Activated T-helper 1 cell treated with anti-CD3 and anti-CD28 coated beads, Interleukin-12 subunit alpha, Interleukin-12 subunit beta, Interleukin-2, Interleukin-4 antibody, amounts not matched to agents 30 ng/mL and 10 ng/mL and 1 ng/mL, durations not matched to agents 14 hours and 24 hours and 36 hours (primary cell): ENCODE results near the gene L1CAM. TPM values are rescaled to one million over a fixed set of nuclear protein-coding genes. Genes with fewer than 3 reads are reported as not detected.

Experiments
- DNase-seq: peaks from one replicate; pipeline ENCODE4 v3.0.0; 2021; ENCODE audit warnings: low spot score
- H3K27ac Mint-ChIP-seq: one replicate; pipeline ENCODE4 v1.8.0; 2021; ENCODE audit warnings: mild to moderate bottlenecking, mixed read lengths
- H3K27me3 Mint-ChIP-seq: one replicate; pipeline ENCODE4 v1.8.0; 2022; ENCODE audit warnings: mild to moderate bottlenecking, moderate library complexity, mixed read lengths; ENCODE audit not compliant: insufficient read depth
- H3K36me3 Mint-ChIP-seq: one replicate; pipeline ENCODE4 v1.8.0; 2021; ENCODE audit warnings: low read depth, mixed read lengths
- H3K4me1 Mint-ChIP-seq: one replicate; pipeline ENCODE4 v1.8.0; 2021; ENCODE audit warnings: low read depth, mixed read lengths
- H3K4me3 Mint-ChIP-seq: one replicate; pipeline ENCODE4 v1.8.0; 2021; ENCODE audit warnings: mild to moderate bottlenecking, moderate library complexity, mixed read lengths
- H3K9me3 Mint-ChIP-seq: one replicate; pipeline ENCODE4 v1.8.0; 2021; ENCODE audit warnings: mixed read lengths
- intact Hi-C: fragments of 100-400 bp; cut with micrococcal nuclease; formaldehyde crosslinking; loops from one replicate; pipeline ENCODE4 v1.15.1; 2024
- total RNA-seq: library from RNA; stranded (reverse); gene quantifications from 2 replicates; pipeline ENCODE4 v1.2.3, GENCODE V29; 2022

The L1CAM gene
- total RNA-seq = 1.7 and 3.3 TPM in 2 replicates

GRCh38 chrX:153885968-153886903 lies at the start of gene L1CAM:
Gene L1CAM (minus strand): TSS chrX:153886173. CDS start chrX:153875836, 10,337 bp downstream.
- no peaks in the 10 kb centered on the region for H3K36me3 Mint-ChIP-seq
- intact Hi-C loops = no loop called here
- no peaks in the 10 kb centered on the region for H3K9me3 Mint-ChIP-seq
- DNase-seq = no peak
- peaks cover 4% of the 10 kb centered on the region for H3K4me1 Mint-ChIP-seq
- peak within 1 kb of the TSS; percentile 61 for H3K4me3 Mint-ChIP-seq
- H3K27me3 Mint-ChIP-seq = peaks cover 20% of the 10 kb centered on the region
- no peak within 1 kb of the TSS for H3K27ac Mint-ChIP-seq

- Mint-ChIP-seq H3K4me3 (peak overlapping the region; percentile 78), H3K27ac (peak overlapping the region; percentile 52), H3K9me3 (no peaks in the 10 kb centered on the region), H3K4me1 (peaks cover 10% of the 10 kb centered on the region), H3K36me3 (peaks cover 5% of the 10 kb centered on the region), H3K27me3 (no peaks in the 10 kb centered on the region)
- intact Hi-C loops = loop anchor here (1.0 kb wide), 1 partner anchor 9 kb away; the partner anchor contains the start of gene ARHGAP4
- DNase-seq = no peak
Measured at GRCh38 chrX:153935326-153935851, 49.4 kb upstream of the L1CAM start.

- DNase-seq = peak; percentile 55
- no peaks in the 10 kb centered on the region for H3K9me3 Mint-ChIP-seq
- H3K36me3 Mint-ChIP-seq = peaks cover 5% of the 10 kb centered on the region
- peak within 1 kb of the TSS; percentile 88 for H3K4me3 Mint-ChIP-seq
- intact Hi-C loops = loop anchor here (1.0 kb wide), 1 partner anchor 9 kb away; the partner anchor contains the start of gene ARHGAP4
- H3K27ac Mint-ChIP-seq = peak within 1 kb of the TSS; percentile 67
- peaks cover 10% of the 10 kb centered on the region for H3K4me1 Mint-ChIP-seq
- no peaks in the 10 kb centered on the region for H3K27me3 Mint-ChIP-seq
Measured at GRCh38 chrX:153934762-153935325, 48.9 kb upstream of the L1CAM start, which contains the start of gene NAA10. Gene NAA10 (minus strand): TSS chrX:153935037. CDS start chrX:153934904, 133 bp downstream.

GRCh38 chrX:153934148-153934761 lies 48.3 kb upstream of the L1CAM start:
- Mint-ChIP-seq H3K4me3 (peak overlapping the region; percentile 88), H3K4me1 (peaks cover 10% of the 10 kb centered on the region)
- intact Hi-C loops = no loop called here

GRCh38 chrX:153933748-153934147 lies 47.8 kb upstream of the L1CAM start:
- Mint-ChIP-seq H3K27ac (peak overlapping the region; percentile 48), H3K36me3 (peaks cover 5% of the 10 kb centered on the region), H3K27me3 (no peaks in the 10 kb centered on the region), H3K9me3 (no peaks in the 10 kb centered on the region), H3K4me3 (peak overlapping the region; percentile 88), H3K4me1 (peaks cover 15% of the 10 kb centered on the region)
- intact Hi-C loops = no loop called here
- no peak for DNase-seq

More at GRCh38 chrX:153934148-153934761, 48.3 kb upstream of the L1CAM start:
- no peaks in the 10 kb centered on the region for H3K27me3 Mint-ChIP-seq
- peaks cover 5% of the 10 kb centered on the region for H3K36me3 Mint-ChIP-seq
- H3K27ac Mint-ChIP-seq = peak overlapping the region; percentile 67
- DNase-seq = no peak
- H3K9me3 Mint-ChIP-seq = no peaks in the 10 kb centered on the region

- peak overlapping the region; percentile 88 for H3K4me3 Mint-ChIP-seq
- H3K27me3 Mint-ChIP-seq = no peaks in the 10 kb centered on the region
- intact Hi-C loops = no loop called here
- H3K27ac Mint-ChIP-seq = no peak overlapping the region
- peaks cover 15% of the 10 kb centered on the region for H3K4me1 Mint-ChIP-seq
- no peaks in the 10 kb centered on the region for H3K9me3 Mint-ChIP-seq
- peaks cover 7% of the 10 kb centered on the region for H3K36me3 Mint-ChIP-seq
- DNase-seq = no peak
Measured at GRCh38 chrX:153932220-153932915, 46.4 kb upstream of the L1CAM start.

- H3K4me1 Mint-ChIP-seq = peaks cover 15% of the 10 kb centered on the region
- H3K4me3 Mint-ChIP-seq = no peak overlapping the region
- DNase-seq = no peak
- H3K9me3 Mint-ChIP-seq = no peaks in the 10 kb centered on the region
- no peaks in the 10 kb centered on the region for H3K27me3 Mint-ChIP-seq
- intact Hi-C loops = no loop called here
- H3K36me3 Mint-ChIP-seq = peaks cover 7% of the 10 kb centered on the region
- H3K27ac Mint-ChIP-seq = no peak overlapping the region
Measured at GRCh38 chrX:153931748-153932147, 45.8 kb upstream of the L1CAM start.

- no peak overlapping the region for H3K27ac Mint-ChIP-seq
- intact Hi-C loops = no loop called here
- peak overlapping the region; percentile 19 for H3K4me3 Mint-ChIP-seq
Measured at GRCh38 chrX:153931151-153931550, 45.2 kb upstream of the L1CAM start.

GRCh38 chrX:153930011-153930910 lies 44.3 kb upstream of the L1CAM start:
- peaks cover 7% of the 10 kb centered on the region for H3K36me3 Mint-ChIP-seq
- intact Hi-C loops = no loop called here
- no peak for DNase-seq
- H3K4me3 Mint-ChIP-seq = no peak overlapping the region
- no peaks in the 10 kb centered on the region for H3K27me3 Mint-ChIP-seq
- H3K4me1 Mint-ChIP-seq = peaks cover 20% of the 10 kb centered on the region
- H3K9me3 Mint-ChIP-seq = no peaks in the 10 kb centered on the region
- peak overlapping the region; percentile 23 for H3K27ac Mint-ChIP-seq

More at GRCh38 chrX:153931151-153931550, 45.2 kb upstream of the L1CAM start:
- no peaks in the 10 kb centered on the region for H3K27me3 Mint-ChIP-seq
- peaks cover 7% of the 10 kb centered on the region for H3K36me3 Mint-ChIP-seq
- DNase-seq = no peak
- no peaks in the 10 kb centered on the region for H3K9me3 Mint-ChIP-seq
- peaks cover 15% of the 10 kb centered on the region for H3K4me1 Mint-ChIP-seq

- DNase-seq = no peak
- Mint-ChIP-seq H3K9me3 (no peaks in the 10 kb centered on the region), H3K4me1 (peaks cover 24% of the 10 kb centered on the region), H3K27ac (peak overlapping the region; percentile 37), H3K4me3 (no peak overlapping the region), H3K36me3 (peaks cover 7% of the 10 kb centered on the region), H3K27me3 (no peaks in the 10 kb centered on the region)
- intact Hi-C loops = loop anchor here (2.0 to 10.0 kb wide), 4 partner anchors 167 to 548 kb away; partner anchors contain the start of genes LAGE3, PLXNB3 and RPL10
Measured at GRCh38 chrX:153929576-153929975, 43.6 kb upstream of the L1CAM start.

GRCh38 chrX:153928846-153929245 lies 42.9 kb upstream of the L1CAM start:
- peak overlapping the region; percentile 87 for H3K4me3 Mint-ChIP-seq
- H3K9me3 Mint-ChIP-seq = no peaks in the 10 kb centered on the region
- intact Hi-C loops = loop anchor here (1.0 to 10.0 kb wide), 7 partner anchors 42 to 548 kb away; partner anchors contain the start of genes CCNQ, HCFC1, IDH3G and LAGE3
- DNase-seq = no peak
- no peaks in the 10 kb centered on the region for H3K27me3 Mint-ChIP-seq
- peaks cover 9% of the 10 kb centered on the region for H3K36me3 Mint-ChIP-seq
- H3K4me1 Mint-ChIP-seq = peaks cover 27% of the 10 kb centered on the region
- peak overlapping the region; percentile 37 for H3K27ac Mint-ChIP-seq
